HepG2 (cell line): ENCODE measurements around the gene COA7. TPM values are rescaled to one million over a fixed set of nuclear protein-coding genes. Genes with fewer than 3 reads are reported as not detected.

ENCODE experiments used
- ATAC-seq: fragments of 200-7000 bp; cut with Tn5 transposase; 3 replicates; pipeline ENCODE4 v1.9.1; 2020; ENCODE audit warnings: mild to moderate bottlenecking, moderate library complexity
- BruUV-seq: library from RNA; stranded (reverse); fragments of 400-500 nt; replicated peaks from 2 replicates; lab custom pipeline; 2021; lab: Mats Ljungman, UMichigan
- CTCF ChIA-PET: fragments of 300-600 bp; formaldehyde crosslinking; extraction: SDS; loops from one replicate; lab custom pipeline; 2021; ENCODE audit warnings: low total read pairs, inconsistent platforms, low intra/inter-chr PET ratio; lab: Yijun Ruan, JAX
- POLR2A ChIA-PET: fragments of 350-600 bp; sonication (Branson Sonifier 250); formaldehyde crosslinking; loops from one replicate; lab custom pipeline; 2020; ENCODE audit warnings: antibody characterized with exemption, inconsistent platforms; lab: Yijun Ruan, JAX
- DNase-seq: peaks from one replicate; pipeline ENCODE4 v3.0.0-alpha.2; 2015; ENCODE audit warnings: low spot score
- FAIRE-seq: peaks from 3 replicates; lab custom pipeline; 2011; peaks lifted over from hg19 to GRCh38; lab: Jason Lieb, UNC
- H2AFZ ChIP-seq: one replicate; pipeline ENCODE4 v1.6.1; 2011; ENCODE audit warnings: low read length, inconsistent platforms
- H3K27ac ChIP-seq: fragments of 300-600 bp; 3 replicates; pipeline ENCODE4 v1.8.0; 2011; ENCODE audit warnings: mixed run types, mild to moderate bottlenecking, mixed read lengths, low read length, inconsistent platforms; ENCODE audit not compliant: insufficient read depth; ENCODE audit errors: extremely low read length
- H3K27me3 ChIP-seq, 2 experiments: fragments of 200-600 bp in 1 of 2; 2 replicates in 1 of 2; 3 replicates in 1 of 2; pipeline versions ENCODE4 v1.6.0 to v1.8.0; 2011; ENCODE audit warnings: low read length in 2 of 2, mild to moderate bottlenecking in 2 of 2, moderate library complexity in 2 of 2, inconsistent platforms in 1 of 2; ENCODE audit not compliant: insufficient read depth in 2 of 2, control insufficient read depth in 1 of 2
- H3K36me3 ChIP-seq, 2 experiments: fragments of 200-600 bp in 1 of 2; replicated peaks in 1 of 2; 2 replicates in 1 of 2; 3 replicates in 1 of 2; pipeline versions ENCODE4 v1.5.1 to v1.8.0; 2011; ENCODE audit warnings: low read length in 2 of 2, inconsistent platforms in 1 of 2; ENCODE audit not compliant: insufficient read depth in 2 of 2, control insufficient read depth in 1 of 2
- H3K4me1 ChIP-seq: 2 replicates; pipeline ENCODE4 v1.5.1; 2012; ENCODE audit warnings: low read length, inconsistent platforms; ENCODE audit not compliant: insufficient read depth
- H3K4me2 ChIP-seq: 2 replicates; pipeline ENCODE4 v1.6.0; 2011; ENCODE audit warnings: low read depth, low read length, inconsistent platforms
- H3K4me3 ChIP-seq, 3 experiments: fragments of 200-600 bp in 1 of 3; sonication (generic), shearing (Covaris generic) in 1 of 3; replicated peaks in 1 of 3; 2 replicates each; pipeline ENCODE4 v1.5.1; 2011 to 2016; ENCODE audit warnings: low read length in 3 of 3, inconsistent platforms in 2 of 3, low read depth in 2 of 3, mild to moderate bottlenecking in 2 of 3, control low read depth in 1 of 3, mixed read lengths in 1 of 3; ENCODE audit not compliant: insufficient read depth in 1 of 3
- H3K79me2 ChIP-seq: one replicate; pipeline ENCODE4 v1.6.1; 2011; ENCODE audit warnings: low read length, inconsistent platforms; ENCODE audit not compliant: insufficient read depth
- H3K9ac ChIP-seq: 2 replicates; pipeline ENCODE4 v1.6.0; 2011; ENCODE audit warnings: mild to moderate bottlenecking, low read depth, low read length, inconsistent platforms; ENCODE audit not compliant: insufficient read depth
- H3K9me3 ChIP-seq: 2 replicates; pipeline ENCODE4 v1.5.1; 2012; ENCODE audit warnings: mild to moderate bottlenecking, low read length
- H4K20me1 ChIP-seq: 2 replicates; pipeline ENCODE4 v1.6.0; 2011; ENCODE audit warnings: inconsistent platforms, mild to moderate bottlenecking, low read length, moderate library complexity; ENCODE audit not compliant: insufficient read depth
- CEBPG ChIP-seq: IDR thresholded peaks from 2 replicates; pipeline ENCODE4 v1.6.1; 2016
- CEBPZ ChIP-seq: IDR thresholded peaks from 2 replicates; pipeline ENCODE4 v1.6.1; 2012; ENCODE audit warnings: low read length, improper control_type of control experiment
- KAT8 ChIP-seq: IDR thresholded peaks from 2 replicates; pipeline ENCODE4 v1.6.1; 2016; ENCODE audit warnings: missing genetic modification reagents, missing compliant biosample characterization
- NKX3-1 ChIP-seq: sonication (generic); formaldehyde crosslinking; IDR thresholded peaks from 2 replicates; pipeline ENCODE4 v1.5.0; 2020; ENCODE audit warnings: missing genetic modification reagents
- SP1 ChIP-seq, 2 experiments: fragments of 450-650 bp in 1 of 2; sonication (generic) in 1 of 2; formaldehyde crosslinking in 1 of 2; IDR thresholded peaks; 2 replicates each; pipeline versions ENCODE4 v1.4.0 to v1.6.1; 2016 to 2020; ENCODE audit warnings: missing genetic modification reagents in 1 of 2
- TEAD2 ChIP-seq: sonication (generic); formaldehyde crosslinking; IDR thresholded peaks from 2 replicates; pipeline ENCODE4 v1.9.0; 2021; ENCODE audit warnings: missing genetic modification reagents
- ZBTB46 ChIP-seq: sonication (generic); formaldehyde crosslinking; IDR thresholded peaks from 2 replicates; pipeline ENCODE4 v1.4.0; 2020; ENCODE audit warnings: mild to moderate bottlenecking, missing genetic modification reagents, borderline replicate concordance
- ZNF496 ChIP-seq: sonication (generic); formaldehyde crosslinking; IDR thresholded peaks from 2 replicates; pipeline ENCODE4 v1.8.1; 2023; ENCODE audit warnings: mild to moderate bottlenecking, moderate library complexity, missing genetic modification reagents; ENCODE audit not compliant: insufficient replicate concordance
- ZNF598 ChIP-seq: sonication (generic); formaldehyde crosslinking; IDR thresholded peaks from 2 replicates; pipeline ENCODE4 v1.5.1; 2020; ENCODE audit warnings: mild to moderate bottlenecking, missing genetic modification reagents, borderline replicate concordance
- ZNF703 ChIP-seq: sonication (generic); formaldehyde crosslinking; IDR thresholded peaks from 2 replicates; pipeline ENCODE4 v1.5.1; 2020; ENCODE audit warnings: missing genetic modification reagents, mild to moderate bottlenecking, moderate library complexity, borderline replicate concordance
- ZNF839 ChIP-seq: sonication (generic); formaldehyde crosslinking; IDR thresholded peaks from 2 replicates; pipeline ENCODE4 v1.4.0; 2020; ENCODE audit warnings: missing genetic modification reagents, mild to moderate bottlenecking, borderline replicate concordance
- ZSCAN30 ChIP-seq: sonication (generic); formaldehyde crosslinking; IDR thresholded peaks from 2 replicates; pipeline ENCODE4 v1.5.0; 2020; ENCODE audit warnings: mild to moderate bottlenecking, missing genetic modification reagents
- ZXDC ChIP-seq: sonication (generic); formaldehyde crosslinking; IDR thresholded peaks from 2 replicates; pipeline ENCODE4 v1.5.0; 2020; ENCODE audit warnings: mild to moderate bottlenecking, missing genetic modification reagents
- in situ Hi-C: cut with HindIII; loops from 2 replicates; pipeline ENCODE4 v1.10.0; 2017; ENCODE audit warnings: low pct_unique_long_range_greater_than_20kb; ENCODE audit not compliant: extremely low pct_ligation_motif_present
- intact Hi-C: fragments of 100-400 bp; cut with micrococcal nuclease; formaldehyde crosslinking; loops from one replicate; pipeline ENCODE4 v1.10.0; 2022; ENCODE audit not compliant: unreplicated experiment
- polyA plus RNA-seq, 8 experiments: library from polyadenylated mRNA; depleted of rRNA in 3 of 8; stranded (reverse) in 7 of 8; unstranded in 1 of 8; fragments of >200 nt; fragmentation: Illumina TruSeq in 4 of 8; extraction: Trizol in 4 of 8; gene quantifications; 2 replicates each; pipeline versions ENCODE4 v1.2.1 to v1.2.3, GENCODE V29; 2011 to 2016; ENCODE audit warnings: low read depth in 4 of 8, missing spikeins in 1 of 8, mixed read lengths in 1 of 8; ENCODE audit not compliant: insufficient read depth in 1 of 8
- total RNA-seq, 5 experiments: library from RNA; depleted of rRNA; stranded (reverse); fragments of >200 nt; fragmentation: Illumina TruSeq; extraction: Trizol; gene quantifications; 2 replicates each; pipeline ENCODE4 v1.2.3, GENCODE V29; 2016; ENCODE audit warnings: low read depth in 1 of 5
- TF ChIP-seq, protein P1 (sequence below): sonication (generic); formaldehyde crosslinking; IDR thresholded peaks from 2 replicates; pipeline ENCODE4 v1.5.1; 2020; ENCODE audit warnings: mild to moderate bottlenecking, missing genetic modification reagents

Gene COA7
- total and polyA plus RNA-seq, 2 of the 13 experiments (the other 11 are each of a cell fraction or from before 2014, with no cell fraction given), result 12.3 to 30.4 TPM

DNA sequence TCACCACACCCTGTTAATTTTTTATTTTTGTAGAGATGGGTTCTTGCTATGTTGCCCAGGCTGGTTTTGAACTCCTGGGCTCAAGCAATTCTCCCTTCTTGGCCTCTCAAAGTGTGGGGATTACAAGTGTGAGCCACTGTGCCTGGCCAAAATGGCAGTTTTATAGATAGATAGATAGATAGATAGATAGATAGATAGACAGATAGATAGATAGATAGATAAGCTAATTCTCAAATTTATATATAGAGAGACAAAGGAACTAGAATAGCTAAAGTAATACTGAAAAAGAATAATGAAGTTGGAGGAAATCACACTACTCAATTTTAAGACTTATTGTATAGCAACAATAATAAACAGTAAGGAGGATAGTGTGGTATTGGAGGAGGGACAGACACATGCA, 44.1 kb downstream of the COA7 start:
- Histone ChIP-seq H4K20me1 (no peaks in the 10 kb centered on the region), H3K36me3 (no peaks in the 10 kb centered on the region), H3K4me3 (no peak overlapping the region), H3K79me2 (no peaks in the 10 kb centered on the region), H3K27ac (no peak overlapping the region), H3K4me1 (peaks cover 32% of the 10 kb centered on the region), H3K27me3 (no peaks in the 10 kb centered on the region), H3K9me3 (no peaks in the 10 kb centered on the region), H3K4me2 (no peak overlapping the region), H3K9ac (no peak overlapping the region), H2AFZ (no peak overlapping the region)
- in situ Hi-C loops, result no loop called here
- intact Hi-C loops, result loop anchor here (10.0 kb wide), 1 partner anchor 49 kb away; the partner anchor contains the start of gene GPX7
- POLR2A ChIA-PET, result no interaction called here
- no peak for DNase-seq
- CTCF ChIA-PET, result no interaction called here
- no peak for ATAC-seq
- no peak for FAIRE-seq
- BruUV-seq, result no TSS peak
- TF ChIP-seq ZNF839, result no peak
- TF ChIP-seq ZNF598 (CRISPR knock-in tag), result no peak
- no peak for TF ChIP-seq ZSCAN30 (CRISPR knock-in tag)
- no peak for TF ChIP-seq ZNF703 (CRISPR knock-in tag)
- no peak for TF ChIP-seq ZBTB46 (CRISPR knock-in tag)
- TF ChIP-seq ZXDC (CRISPR knock-in tag), result no peak
- TF ChIP-seq KAT8 (CRISPR knock-in tag), result no peak
- TF ChIP-seq, protein P1, sequence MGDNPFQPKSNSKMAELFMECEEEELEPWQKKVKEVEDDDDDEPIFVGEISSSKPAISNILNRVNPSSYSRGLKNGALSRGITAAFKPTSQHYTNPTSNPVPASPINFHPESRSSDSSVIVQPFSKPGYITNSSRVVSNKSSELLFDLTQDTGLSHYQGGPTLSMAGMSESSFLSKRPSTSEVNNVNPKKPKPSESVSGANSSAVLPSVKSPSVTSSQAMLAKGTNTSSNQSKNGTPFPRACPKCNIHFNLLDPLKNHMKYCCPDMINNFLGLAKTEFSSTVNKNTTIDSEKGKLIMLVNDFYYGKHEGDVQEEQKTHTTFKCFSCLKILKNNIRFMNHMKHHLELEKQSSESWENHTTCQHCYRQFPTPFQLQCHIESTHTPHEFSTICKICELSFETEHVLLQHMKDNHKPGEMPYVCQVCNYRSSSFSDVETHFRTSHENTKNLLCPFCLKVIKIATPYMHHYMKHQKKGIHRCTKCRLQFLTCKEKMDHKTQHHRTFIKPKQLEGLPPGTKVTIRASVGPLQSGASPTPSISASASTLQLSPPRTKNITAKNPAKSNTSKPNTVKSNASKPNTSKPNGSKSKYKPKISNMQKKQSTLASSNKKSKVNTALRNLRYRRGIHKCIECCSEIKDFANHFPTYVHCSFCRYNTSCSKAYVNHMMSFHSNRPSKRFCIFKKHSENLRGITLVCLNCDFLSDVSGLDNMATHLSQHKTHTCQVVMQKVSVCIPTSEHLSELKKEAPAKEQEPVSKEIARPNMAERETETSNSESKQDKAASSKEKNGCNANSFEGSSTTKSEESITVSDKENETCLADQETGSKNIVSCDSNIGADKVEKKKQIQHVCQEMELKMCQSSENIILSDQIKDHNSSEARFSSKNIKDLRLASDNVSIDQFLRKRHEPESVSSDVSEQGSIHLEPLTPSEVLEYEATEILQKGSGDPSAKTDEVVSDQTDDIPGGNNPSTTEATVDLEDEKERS (CRISPR knock-in tag), result no peak
- TF ChIP-seq CEBPG, result no peak
- no peak for TF ChIP-seq NKX3-1
- TF ChIP-seq SP1 (IDR thresholded peaks at IDR 0.05), result no peak
- no peak for TF ChIP-seq SP1 (CRISPR knock-in tag; IDR thresholded peaks at IDR 0.05)
- TF ChIP-seq TEAD2, result no peak
- no peak for TF ChIP-seq ZNF496 (CRISPR knock-in tag)
- TF ChIP-seq CEBPZ, result no peak
